Testis (tissue), 3 donors: ENCODE data around the gene MSRB3. TPM values are rescaled to one million over a fixed set of nuclear protein-coding genes. Genes with fewer than 3 reads are reported as not detected.
"Not testable (repeated sequence)": the region's sequence is repeated elsewhere in the genome, so short reads cannot be mapped to it uniquely, and the experiment has no call there.

ENCODE experiments used
- DNase-seq: peaks from one replicate; pipeline ENCODE4 v3.0.0-alpha.2; 2019
- H3K27ac ChIP-seq, 2 donors: fragments of 200-600 bp; sonication (generic); one replicate each; pipeline ENCODE4 v1.5.1; 2019
- H3K27me3 ChIP-seq: fragments of 200-600 bp; sonication (generic); one replicate; pipeline ENCODE4 v1.5.1; 2019
- H3K36me3 ChIP-seq: fragments of 200-600 bp; sonication (generic); one replicate; pipeline ENCODE4 v1.5.1; 2017; ENCODE audit warnings: low read depth; ENCODE audit errors: missing control alignments
- H3K4me1 ChIP-seq: fragments of 200-600 bp; sonication (generic); one replicate; pipeline ENCODE4 v1.5.1; 2019
- H3K4me3 ChIP-seq, 2 donors: fragments of 200-600 bp; sonication (generic); one replicate each; pipeline ENCODE4 v1.5.1; 2017 to 2019
- H3K9me3 ChIP-seq: fragments of 200-600 bp; sonication (generic); one replicate; pipeline ENCODE4 v1.5.1; 2017
- POLR2A ChIP-seq: fragments of 450-650 bp; IDR thresholded peaks from one replicate; pipeline ENCODE4 v1.6.1; 2017; ENCODE audit warnings: antibody characterized with exemption, mild to moderate bottlenecking, moderate library complexity
- WGBS, 2 donors: methylation state at CpG; one replicate each; pipeline ENCODE4 v1.1.5; 2018; 5-methylcytosine and 5-hydroxymethylcytosine counted together
- intact Hi-C: fragments of 100-400 bp; cut with DNase I; formaldehyde crosslinking; loops from one replicate; pipeline ENCODE4 v1.15.1; 2023; ENCODE audit warnings: low total_unique reads
- polyA plus RNA-seq: library from polyadenylated mRNA; stranded (reverse); fragments of 350-450 nt; fragmentation: Illumina TruSeq; extraction: RNeasy Lipid Tissue Mini Kit (QIAGEN cat#74804); gene quantifications from one replicate; pipeline ENCODE4 v1.2.3, GENCODE V29; 2014; ENCODE audit warnings: low read depth, low replicate concordance; ENCODE audit not compliant: insufficient read depth
- total RNA-seq, 2 donors: library from RNA; depleted of rRNA; stranded (reverse); fragments of >200 nt; gene quantifications; one replicate each; pipeline ENCODE4 v1.2.3, GENCODE V29; 2016
- TF ChIP-seq, protein P1 (sequence below), 3 experiments: fragments of 450-650 bp in 2 of 3; fragments of 200-600 bp in 1 of 3; sonication (generic) in 1 of 3; IDR thresholded peaks; one replicate each; pipeline ENCODE4 v1.5.1; 2016 to 2019; ENCODE audit warnings: antibody characterized with exemption in 3 of 3, mild to moderate bottlenecking in 2 of 3, moderate library complexity in 1 of 3

MSRB3 gene
- total and polyA plus RNA-seq, 3 donors from 2014 or later = 15.1 to 20.0 (median 17.2) TPM

GRCh38 chr12:65280306-65280705, 1.8 kb downstream of the MSRB3 start:
- no peak for DNase-seq
- no peaks in the 10 kb centered on the region for H3K27me3 ChIP-seq
- H3K36me3 ChIP-seq = no peaks in the 10 kb centered on the region
- H3K9me3 ChIP-seq = no peaks in the 10 kb centered on the region
- no peaks in the 10 kb centered on the region for H3K4me1 ChIP-seq
- H3K4me3 ChIP-seq = no peak overlapping the region
- 47 to 52% methylated on average over 3 of the region's 3 CpGs for WGBS, 2 donors
- no peak overlapping the region for H3K27ac ChIP-seq
- intact Hi-C loops = no loop called here
- TF ChIP-seq, protein P1, sequence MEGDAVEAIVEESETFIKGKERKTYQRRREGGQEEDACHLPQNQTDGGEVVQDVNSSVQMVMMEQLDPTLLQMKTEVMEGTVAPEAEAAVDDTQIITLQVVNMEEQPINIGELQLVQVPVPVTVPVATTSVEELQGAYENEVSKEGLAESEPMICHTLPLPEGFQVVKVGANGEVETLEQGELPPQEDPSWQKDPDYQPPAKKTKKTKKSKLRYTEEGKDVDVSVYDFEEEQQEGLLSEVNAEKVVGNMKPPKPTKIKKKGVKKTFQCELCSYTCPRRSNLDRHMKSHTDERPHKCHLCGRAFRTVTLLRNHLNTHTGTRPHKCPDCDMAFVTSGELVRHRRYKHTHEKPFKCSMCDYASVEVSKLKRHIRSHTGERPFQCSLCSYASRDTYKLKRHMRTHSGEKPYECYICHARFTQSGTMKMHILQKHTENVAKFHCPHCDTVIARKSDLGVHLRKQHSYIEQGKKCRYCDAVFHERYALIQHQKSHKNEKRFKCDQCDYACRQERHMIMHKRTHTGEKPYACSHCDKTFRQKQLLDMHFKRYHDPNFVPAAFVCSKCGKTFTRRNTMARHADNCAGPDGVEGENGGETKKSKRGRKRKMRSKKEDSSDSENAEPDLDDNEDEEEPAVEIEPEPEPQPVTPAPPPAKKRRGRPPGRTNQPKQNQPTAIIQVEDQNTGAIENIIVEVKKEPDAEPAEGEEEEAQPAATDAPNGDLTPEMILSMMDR (IDR thresholded peaks at IDR 0.05) = no peak
- TF ChIP-seq POLR2A = no peak

- TF ChIP-seq, protein P1 (IDR thresholded peaks at IDR 0.05) = no peak
- TF ChIP-seq POLR2A = no peak
- no peaks in the 10 kb centered on the region for H3K9me3 ChIP-seq
- intact Hi-C loops = no loop called here
- no peak for DNase-seq
- no peaks in the 10 kb centered on the region for H3K4me1 ChIP-seq
- no peaks in the 10 kb centered on the region for H3K27me3 ChIP-seq
- WGBS, 2 donors = 78 to 83% methylated on average over 1 of the region's 1 CpG
- no peak overlapping the region for H3K4me3 ChIP-seq
- H3K27ac ChIP-seq = no peak overlapping the region
- H3K36me3 ChIP-seq = no peaks in the 10 kb centered on the region
These were observed 4.4 kb downstream of the MSRB3 start for GRCh38 chr12:65282840-65283239.

- H3K4me3 ChIP-seq, H3K9me3 ChIP-seq, H3K4me1 ChIP-seq, intact Hi-C loops, H3K27ac ChIP-seq, DNase-seq, H3K36me3 ChIP-seq, H3K27me3 ChIP-seq: not testable (repeated sequence)
- WGBS, 2 donors = 92 to 95% methylated on average over 6 to 7 of the region's 7 CpGs
These were observed 7.0 kb downstream of the MSRB3 start for GRCh38 chr12:65285532-65285931.

DNA sequence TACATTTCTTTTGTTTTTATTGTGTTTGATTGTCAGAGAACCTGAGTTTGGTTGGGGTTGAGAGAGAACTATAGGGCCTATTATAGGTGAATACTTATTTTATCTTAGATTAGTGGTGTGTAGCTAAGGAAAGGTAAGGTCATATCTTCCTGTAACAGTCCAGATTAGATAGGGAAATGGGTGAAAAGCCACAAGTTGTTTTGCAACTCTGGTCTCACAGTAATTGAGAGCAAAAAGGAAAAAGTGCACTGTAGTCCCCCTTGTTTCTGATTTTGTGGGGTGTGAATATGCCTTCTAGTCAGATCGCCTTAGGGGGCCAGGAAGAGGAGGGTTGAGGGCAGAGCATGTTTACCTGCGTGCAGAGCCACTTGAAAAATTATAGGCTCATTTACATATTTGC, 8.9 kb downstream of the MSRB3 start:
- no peaks in the 10 kb centered on the region for H3K36me3 ChIP-seq
- H3K27ac ChIP-seq = no peak overlapping the region
- intact Hi-C loops = no loop called here
- 87 to 89% methylated on average over 2 of the region's 2 CpGs for WGBS, 2 donors
- no peak for DNase-seq
- H3K27me3 ChIP-seq = no peaks in the 10 kb centered on the region
- H3K9me3 ChIP-seq = no peaks in the 10 kb centered on the region
- H3K4me1 ChIP-seq = no peaks in the 10 kb centered on the region
- H3K4me3 ChIP-seq = no peak overlapping the region
- TF ChIP-seq, protein P1 (IDR thresholded peaks at IDR 0.05) = no peak
- TF ChIP-seq POLR2A = no peak

- TF ChIP-seq, protein P1 (IDR thresholded peaks at IDR 0.05) = no peak
- no peak for TF ChIP-seq POLR2A
- WGBS, 2 donors = 96 to 100% methylated on average over 2 of the region's 2 CpGs
- Histone ChIP-seq H3K4me1 (no peaks in the 10 kb centered on the region), H3K4me3 (no peak overlapping the region), H3K9me3 (no peaks in the 10 kb centered on the region), H3K36me3 (no peaks in the 10 kb centered on the region), H3K27me3 (no peaks in the 10 kb centered on the region), H3K27ac (no peak overlapping the region)
- intact Hi-C loops = no loop called here
- DNase-seq = no peak
These were observed 13.8 kb downstream of the MSRB3 start for GRCh38 chr12:65292241-65292640.
